ENCODE measurements around the gene SH3GLB1. TPM values are rescaled to one million over a fixed set of nuclear protein-coding genes. Genes with fewer than 3 reads are reported as not detected.

SH3GLB1 gene
- total and polyA plus RNA-seq, 10 of the 15 experiments (the other 5 are each of a cell fraction or from before 2014, with no cell fraction given): 18.0 to 59.0 (median 36.5) TPM

GRCh38 chr1:86747304-86747703 is 42.9 kb downstream of the SH3GLB1 start:
- 57% methylated on average over 1 of the region's 1 CpG for WGBS (ENCODE audit: insufficient coverage, insufficient replicate concordance, low lambda C conversion rate, missing lambda C conversion rate)
- ATAC-seq: no peak
- Histone ChIP-seq H3K27ac (ENCODE audit: control insufficient read depth, insufficient read depth) (no peak overlapping the region), H3K4me3 (no peak overlapping the region), H3K36me3 (ENCODE audit: control insufficient read depth in 2 of 2, insufficient read depth in 2 of 2, low read length in 1 of 2) (peaks cover 0 to 18% of the 10 kb centered on the region in 2 experiments; a peak in 2 of 4 replicates), H3K9me3 (replicated peaks; ENCODE audit: control insufficient read depth, insufficient read depth, low read length) (no peaks in the 10 kb centered on the region), H3K4me2 (ENCODE audit: control insufficient read depth, insufficient read depth) (no peak overlapping the region), H3K79me2 (ENCODE audit: control insufficient read depth, insufficient read depth, low read length) (no peaks in the 10 kb centered on the region), H3K27me3 (replicated peaks in 1 of 2; ENCODE audit: control insufficient read depth in 2 of 2, insufficient read depth in 2 of 2, low read length in 1 of 2) (no peaks in the 10 kb centered on the region), H3K4me1 (ENCODE audit: control insufficient read depth, insufficient read depth, low read length) (no peaks in the 10 kb centered on the region), H2AFZ (ENCODE audit: control insufficient read depth, low read depth, low read length) (no peak overlapping the region), H3K9ac (ENCODE audit: control insufficient read depth, insufficient read depth, low read length) (no peak overlapping the region), H4K20me1 (ENCODE audit: control insufficient read depth, insufficient read depth) (no peaks in the 10 kb centered on the region)
- ChIA-PET POLR2A (no interaction called here), RAD21 (ENCODE audit: unreplicated experiment) (no interaction called here), CTCF (no interaction called here), SMC1A (ENCODE audit: uncharacterized antibody, unreplicated experiment) (no interaction called here)
- no peak for FAIRE-seq
- TF ChIP-seq MYC (IDR thresholded peaks at IDR 0.05; ENCODE audit: insufficient read depth, insufficient read length, insufficient replicate concordance, low read length, severe bottlenecking): no peak
- no peak for TF ChIP-seq GABPA (IDR thresholded peaks at IDR 0.05; ENCODE audit: low read depth)
- intact Hi-C loops (cut with micrococcal nuclease; ENCODE audit: unreplicated experiment) (no loop called here), in situ Hi-C loops (cut with MboI) (no loop called here)
- BruUV-seq (replicated peaks): TSS peak; percentile 18
- DNase-seq (ENCODE audit: low read depth, low spot score): no peak

DNA sequence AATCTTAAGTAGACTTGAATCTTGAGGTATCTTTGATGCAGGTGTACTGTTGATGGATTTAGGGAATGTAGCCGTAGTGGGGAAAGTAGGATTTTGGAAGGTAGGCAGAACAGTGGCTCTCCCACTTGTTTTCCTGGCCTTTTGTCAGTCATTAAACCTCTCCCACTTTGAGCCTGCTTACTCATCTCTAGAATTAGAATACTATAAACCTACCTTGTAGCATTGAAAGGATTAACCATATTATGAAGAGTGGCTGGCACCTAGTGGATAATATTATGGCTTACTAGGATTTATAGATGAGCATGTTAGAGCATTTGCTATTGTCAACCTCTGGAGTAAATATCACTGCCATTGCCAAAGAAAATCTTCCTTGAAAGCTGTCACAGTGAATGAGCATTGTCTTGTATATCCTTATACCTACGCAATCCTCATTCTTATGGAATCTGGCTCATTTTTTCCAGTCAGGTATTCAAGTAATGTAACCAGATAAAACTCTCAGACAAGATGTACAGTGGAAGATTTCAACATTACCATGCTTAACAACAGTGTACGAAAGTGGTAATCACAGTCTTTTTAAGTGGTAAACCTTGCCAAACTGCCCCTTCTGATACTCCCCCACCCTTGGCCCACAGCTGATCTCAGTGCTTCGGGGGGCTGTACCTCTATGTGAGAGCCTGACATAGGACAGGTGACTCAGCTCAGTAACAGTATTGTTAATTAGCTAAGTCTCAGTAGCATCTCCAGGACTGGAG is 44.4 kb downstream of the SH3GLB1 start:
- Histone ChIP-seq H3K9ac (ENCODE audit: control insufficient read depth, insufficient read depth, low read length) (no peak overlapping the region), H3K79me2 (ENCODE audit: control insufficient read depth, insufficient read depth, low read length) (no peaks in the 10 kb centered on the region), H3K4me1 (ENCODE audit: control insufficient read depth, insufficient read depth, low read length) (no peaks in the 10 kb centered on the region), H3K9me3 (replicated peaks; ENCODE audit: control insufficient read depth, insufficient read depth, low read length) (no peaks in the 10 kb centered on the region), H3K4me2 (ENCODE audit: control insufficient read depth, insufficient read depth) (no peak overlapping the region), H3K36me3 (ENCODE audit: control insufficient read depth in 2 of 2, insufficient read depth in 2 of 2, low read length in 1 of 2) (peaks cover 0 to 10% of the 10 kb centered on the region in 2 experiments; a peak in 1 of 4 replicates), H3K4me3 (no peak overlapping the region), H2AFZ (ENCODE audit: control insufficient read depth, low read depth, low read length) (no peak overlapping the region), H3K27me3 (replicated peaks in 1 of 2; ENCODE audit: control insufficient read depth in 2 of 2, insufficient read depth in 2 of 2, low read length in 1 of 2) (0 out of 4 replicates have a peak, but pooled peaks cover 0 to 2% of the 10 kb centered on the region in 2 experiments), H4K20me1 (ENCODE audit: control insufficient read depth, insufficient read depth) (no peaks in the 10 kb centered on the region), H3K27ac (ENCODE audit: control insufficient read depth, insufficient read depth) (no peak overlapping the region)
- intact Hi-C loops (cut with micrococcal nuclease; ENCODE audit: unreplicated experiment): no loop called here
- no peak for DNase-seq (ENCODE audit: low read depth, low spot score)
- 82% methylated on average over 4 of the region's 4 CpGs for WGBS (ENCODE audit: insufficient coverage, insufficient replicate concordance, low lambda C conversion rate, missing lambda C conversion rate)
- ATAC-seq: no peak
- BruUV-seq (replicated peaks): no TSS peak
- ChIA-PET POLR2A (no interaction called here), CTCF (interaction anchor here (1.4 to 1.6 kb wide), 3 partner anchors 7 to 249 kb away, joined by 3 to 6 read pairs (median 4); no protein-coding TSS in a partner anchor), RAD21 (ENCODE audit: unreplicated experiment) (interaction anchor here (1.3 kb wide), 1 partner anchor 335 kb away, joined by 4 read pairs; no protein-coding TSS in a partner anchor), SMC1A (ENCODE audit: uncharacterized antibody, unreplicated experiment) (interaction anchor here (1.1 to 1.5 kb wide), 3 partner anchors 9 to 49 kb away, joined by 3 to 6 read pairs (median 3); no protein-coding TSS in a partner anchor)
- in situ Hi-C loops (cut with MboI): no loop called here
- TF ChIP-seq PAX8 (IDR thresholded peaks at IDR 0.05) (no peak), LARP7 (IDR thresholded peaks at IDR 0.05) (no peak)
- FAIRE-seq: no peak
